H9 (cell line): ENCODE results near the gene ULK4. TPM values are rescaled to one million over a fixed set of nuclear protein-coding genes. Genes with fewer than 3 reads are reported as not detected.

ENCODE experiments used
- DNase-seq: peaks from one replicate; pipeline ENCODE4 v3.0.0-alpha.2; 2017
- H2AFZ ChIP-seq: one replicate; pipeline ENCODE4 v1.6.1; 2013; ENCODE audit warnings: mild to moderate bottlenecking, low read length, control low read depth, moderate library complexity
- H2AK5ac ChIP-seq: 2 replicates; pipeline ENCODE4 v1.6.1; 2013; ENCODE audit warnings: low read length, control low read depth, mixed read lengths; ENCODE audit not compliant: insufficient read length
- H2BK120ac ChIP-seq: one replicate; pipeline ENCODE4 v1.6.1; 2013; ENCODE audit warnings: low read depth, mild to moderate bottlenecking, low read length, control low read depth, inconsistent platforms; ENCODE audit not compliant: poor library complexity, severe bottlenecking
- H2BK12ac ChIP-seq: 2 replicates; pipeline ENCODE4 v1.6.1; 2013; ENCODE audit warnings: low read length, control low read depth, mixed read lengths, low read depth; ENCODE audit not compliant: insufficient read length
- H2BK15ac ChIP-seq: 2 replicates; pipeline ENCODE4 v1.6.1; 2013; ENCODE audit warnings: low read depth, low read length, control low read depth
- H2BK20ac ChIP-seq: one replicate; pipeline ENCODE4 v1.6.1; 2013; ENCODE audit warnings: low read depth, mild to moderate bottlenecking, low read length, control low read depth, inconsistent platforms; ENCODE audit not compliant: poor library complexity, severe bottlenecking
- H2BK5ac ChIP-seq: 2 replicates; pipeline ENCODE4 v1.6.1; 2013; ENCODE audit warnings: low read length, control low read depth, mixed read lengths; ENCODE audit not compliant: insufficient read length
- H3K14ac ChIP-seq: 2 replicates; pipeline ENCODE4 v1.6.1; 2013; ENCODE audit warnings: low read length, control low read depth; ENCODE audit not compliant: insufficient read depth
- H3K18ac ChIP-seq: 2 replicates; pipeline ENCODE4 v1.6.1; 2013; ENCODE audit warnings: low read depth, mild to moderate bottlenecking, mixed read lengths, low read length, control low read depth; ENCODE audit not compliant: insufficient read length
- H3K23ac ChIP-seq: 2 replicates; pipeline ENCODE4 v1.6.1; 2013; ENCODE audit warnings: low read length, control low read depth, mixed read lengths, low read depth; ENCODE audit not compliant: insufficient read length
- H3K23me2 ChIP-seq: 2 replicates; pipeline ENCODE4 v1.6.1; 2013; ENCODE audit warnings: low read depth, mild to moderate bottlenecking, mixed read lengths, low read length, control low read depth; ENCODE audit not compliant: insufficient read length, poor library complexity, severe bottlenecking
- H3K27ac ChIP-seq: 2 replicates; pipeline ENCODE4 v1.5.1; 2013; ENCODE audit warnings: low read length, control low read depth, mixed read lengths, low read depth; ENCODE audit not compliant: insufficient read length
- H3K27me3 ChIP-seq: 2 replicates; pipeline ENCODE4 v1.6.1; 2013; ENCODE audit warnings: low read length, control low read depth, inconsistent platforms; ENCODE audit not compliant: insufficient read depth
- H3K4ac ChIP-seq: 2 replicates; pipeline ENCODE4 v1.6.1; 2013; ENCODE audit warnings: low read depth, mild to moderate bottlenecking, control low read depth, inconsistent platforms, low read length, moderate library complexity
- H3K4me1 ChIP-seq: 2 replicates; pipeline ENCODE4 v1.6.1; 2013; ENCODE audit warnings: low read length, control low read depth, inconsistent platforms; ENCODE audit not compliant: insufficient read depth
- H3K4me2 ChIP-seq: 2 replicates; pipeline ENCODE4 v1.6.1; 2013; ENCODE audit warnings: low read length, control low read depth, mixed read lengths; ENCODE audit not compliant: insufficient read length, insufficient read depth
- H3K56ac ChIP-seq: 2 replicates; pipeline ENCODE4 v1.6.1; 2013; ENCODE audit warnings: low read depth, mild to moderate bottlenecking, mixed read lengths, low read length, control low read depth; ENCODE audit not compliant: insufficient read length
- H3K79me1 ChIP-seq: 2 replicates; pipeline ENCODE4 v1.6.1; 2013; ENCODE audit warnings: low read depth, mild to moderate bottlenecking, moderate library complexity, low read length, control low read depth, inconsistent platforms; ENCODE audit not compliant: insufficient read depth, poor library complexity, severe bottlenecking
- H3K79me2 ChIP-seq: 2 replicates; pipeline ENCODE4 v1.6.1; 2013; ENCODE audit warnings: low read length, control low read depth, inconsistent platforms; ENCODE audit not compliant: insufficient read depth
- H3K9ac ChIP-seq: 2 replicates; pipeline ENCODE4 v1.6.1; 2013; ENCODE audit warnings: low read length, control low read depth, mixed read lengths; ENCODE audit not compliant: insufficient read length; ENCODE audit errors: extremely low read depth
- H3K9me3 ChIP-seq: one replicate; pipeline ENCODE4 v1.6.1; 2013; ENCODE audit warnings: low read depth, low read length, inconsistent platforms; ENCODE audit not compliant: control insufficient read depth
- H3T11ph ChIP-seq: one replicate; pipeline ENCODE4 v1.6.1; 2013; ENCODE audit warnings: mild to moderate bottlenecking, low read length, control low read depth, inconsistent platforms
- H4K20me1 ChIP-seq: one replicate; pipeline ENCODE4 v1.6.1; 2013; ENCODE audit not compliant: control insufficient read depth, insufficient read length, insufficient read depth
- H4K5ac ChIP-seq: 2 replicates; pipeline ENCODE4 v1.6.1; 2013; ENCODE audit warnings: low read depth, mild to moderate bottlenecking, mixed read lengths, low read length, control low read depth; ENCODE audit not compliant: insufficient read length
- H4K8ac ChIP-seq: replicated peaks from 2 replicates; pipeline ENCODE4 v1.6.1; 2013; ENCODE audit warnings: low read length, control low read depth, mixed read lengths, low read depth; ENCODE audit not compliant: insufficient read length
- H4K91ac ChIP-seq: 2 replicates; pipeline ENCODE4 v1.6.1; 2013; ENCODE audit warnings: low read depth, mild to moderate bottlenecking, moderate library complexity, mixed read lengths, low read length, control low read depth; ENCODE audit not compliant: insufficient read length
- H3K27ac Mint-ChIP-seq, 3 experiments: 2 replicates in 2 of 3; 3 replicates in 1 of 3; pipeline ENCODE4 v1.8.0; 2020 to 2021; ENCODE audit warnings: mixed read lengths in 3 of 3, mild to moderate bottlenecking in 1 of 3, moderate library complexity in 1 of 3
- H3K27me3 Mint-ChIP-seq: 2 replicates; pipeline ENCODE4 v1.8.0; 2021; ENCODE audit warnings: low read depth, mild to moderate bottlenecking, moderate library complexity, mixed read lengths
- H3K36me3 Mint-ChIP-seq, 3 experiments: 2 replicates in 2 of 3; 3 replicates in 1 of 3; pipeline ENCODE4 v1.8.0; 2020 to 2021; ENCODE audit warnings: low read depth in 3 of 3, mixed read lengths in 3 of 3; ENCODE audit not compliant: insufficient read depth in 1 of 3
- H3K4me1 Mint-ChIP-seq, 2 experiments: 2 replicates each; pipeline ENCODE4 v1.8.0; 2020; ENCODE audit warnings: mixed read lengths in 2 of 2
- H3K4me3 Mint-ChIP-seq, 2 experiments: 2 replicates in 1 of 2; 3 replicates in 1 of 2; pipeline ENCODE4 v1.8.0; 2020 to 2021; ENCODE audit warnings: mild to moderate bottlenecking in 2 of 2, mixed read lengths in 2 of 2, moderate library complexity in 1 of 2
- H3K9me3 Mint-ChIP-seq, 2 experiments: 2 replicates in 1 of 2; 3 replicates in 1 of 2; pipeline ENCODE4 v1.8.0; 2020; ENCODE audit warnings: mild to moderate bottlenecking in 2 of 2, mixed read lengths in 2 of 2, moderate library complexity in 1 of 2
- WGBS: extraction: QIAGEN DNeasy Blood & Tissue Kit; methylation state at CpG from one replicate; pipeline ENCODE4 v1.1.7; 2013; ENCODE audit warnings: missing lambda C conversion rate, low lambda C conversion rate, mixed read lengths; ENCODE audit not compliant: insufficient read length; ENCODE audit errors: extremely low coverage; 5-methylcytosine and 5-hydroxymethylcytosine counted together
- total RNA-seq: library from RNA; stranded (reverse); gene quantifications from 2 replicates; pipeline ENCODE4 v1.2.1, GENCODE V29; 2021
- TF ChIP-seq, protein P1 (sequence below): fragments of 200-600 bp; sonication (generic); conservative IDR thresholded peaks from 3 replicates; pipeline ENCODE4 v1.8.0; 2021; ENCODE audit warnings: antibody characterized with exemption, mild to moderate bottlenecking

The ULK4 gene
- total RNA-seq, 1 experiment from 2014 or later = 12.9 TPM

DNA sequence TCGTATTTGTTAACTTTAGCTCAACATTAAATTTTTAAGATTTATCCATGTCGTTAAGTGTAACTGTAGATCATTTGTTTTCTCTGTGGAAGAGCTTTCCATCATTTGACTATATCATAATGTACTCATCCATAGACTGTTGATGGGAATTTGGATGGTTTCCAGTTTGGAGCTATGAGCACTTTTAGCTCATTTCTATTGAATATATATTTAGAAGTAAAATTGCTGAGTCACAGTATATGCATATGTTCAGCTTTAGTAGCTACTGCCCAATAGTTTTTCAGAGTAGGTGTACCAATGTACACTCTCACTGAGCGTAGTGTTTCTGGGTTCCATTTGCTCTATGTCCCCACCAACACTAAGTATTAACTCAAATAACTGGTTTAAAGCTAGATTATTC lies 263.0 kb downstream of the ULK4 start:
- no peak overlapping the region for H3K18ac ChIP-seq
- H3K14ac ChIP-seq = no peak overlapping the region
- TF ChIP-seq, protein P1, sequence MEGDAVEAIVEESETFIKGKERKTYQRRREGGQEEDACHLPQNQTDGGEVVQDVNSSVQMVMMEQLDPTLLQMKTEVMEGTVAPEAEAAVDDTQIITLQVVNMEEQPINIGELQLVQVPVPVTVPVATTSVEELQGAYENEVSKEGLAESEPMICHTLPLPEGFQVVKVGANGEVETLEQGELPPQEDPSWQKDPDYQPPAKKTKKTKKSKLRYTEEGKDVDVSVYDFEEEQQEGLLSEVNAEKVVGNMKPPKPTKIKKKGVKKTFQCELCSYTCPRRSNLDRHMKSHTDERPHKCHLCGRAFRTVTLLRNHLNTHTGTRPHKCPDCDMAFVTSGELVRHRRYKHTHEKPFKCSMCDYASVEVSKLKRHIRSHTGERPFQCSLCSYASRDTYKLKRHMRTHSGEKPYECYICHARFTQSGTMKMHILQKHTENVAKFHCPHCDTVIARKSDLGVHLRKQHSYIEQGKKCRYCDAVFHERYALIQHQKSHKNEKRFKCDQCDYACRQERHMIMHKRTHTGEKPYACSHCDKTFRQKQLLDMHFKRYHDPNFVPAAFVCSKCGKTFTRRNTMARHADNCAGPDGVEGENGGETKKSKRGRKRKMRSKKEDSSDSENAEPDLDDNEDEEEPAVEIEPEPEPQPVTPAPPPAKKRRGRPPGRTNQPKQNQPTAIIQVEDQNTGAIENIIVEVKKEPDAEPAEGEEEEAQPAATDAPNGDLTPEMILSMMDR = no peak
- Mint-ChIP-seq H3K9me3 (peaks cover 11 to 12% of the 10 kb centered on the region in 2 experiments), H3K36me3 (peaks cover 10 to 19% (median 16%) of the 10 kb centered on the region in 3 experiments), H3K4me3 (no peak overlapping the region), H3K27me3 (no peaks in the 10 kb centered on the region), H3K4me1 (peaks cover 0 to 5% of the 10 kb centered on the region in 2 experiments; a peak in 2 of 4 replicates), H3K27ac (no peak overlapping the region)
- H2BK15ac ChIP-seq = no peak overlapping the region
- no peak overlapping the region for H2BK120ac ChIP-seq
- H3K27ac ChIP-seq = no peak overlapping the region
- H3K9me3 ChIP-seq = no peaks in the 10 kb centered on the region
- no peak overlapping the region for H3K23ac ChIP-seq
- H2AFZ ChIP-seq = no peak overlapping the region
- H3K79me1 ChIP-seq = no peaks in the 10 kb centered on the region
- no peak overlapping the region for H3K9ac ChIP-seq
- H4K20me1 ChIP-seq = no peaks in the 10 kb centered on the region
- no peak overlapping the region for H4K8ac ChIP-seq
- no peak overlapping the region for H3K4me2 ChIP-seq
- H4K91ac ChIP-seq = no peak overlapping the region
- no peak overlapping the region for H3T11ph ChIP-seq
- no peaks in the 10 kb centered on the region for H3K27me3 ChIP-seq
- no peak overlapping the region for H2BK20ac ChIP-seq
- H2AK5ac ChIP-seq = no peak overlapping the region
- no peak overlapping the region for H3K4ac ChIP-seq
- no CpG with 5 or more reads among the region's 3 CpGs for WGBS
- no peaks in the 10 kb centered on the region for H3K4me1 ChIP-seq
- H3K79me2 ChIP-seq = no peaks in the 10 kb centered on the region
- no peak for DNase-seq
- no peak overlapping the region for H4K5ac ChIP-seq
- H2BK5ac ChIP-seq = no peak overlapping the region
- no peaks in the 10 kb centered on the region for H3K23me2 ChIP-seq
- no peak overlapping the region for H3K56ac ChIP-seq
- H2BK12ac ChIP-seq = no peak overlapping the region
